Thyroid gland (tissue), 4 donors: ENCODE data around the gene EGFR. TPM values are rescaled to one million over a fixed set of nuclear protein-coding genes. Genes with fewer than 3 reads are reported as not detected.
A peak's percentile ranks its signal among the peaks of the same experiment; 100 is the strongest.

ENCODE experiments used
- DNase-seq, 2 donors: peaks; one replicate each; pipeline ENCODE4 v3.0.0-alpha.2; 2019
- H3K27ac ChIP-seq, 3 donors: fragments of 200-600 bp; sonication (generic); 1 replicate in 2 of 3; 2 replicates in 1 of 3; pipeline ENCODE4 v1.5.1; 2016 to 2019; ENCODE audit warnings: mild to moderate bottlenecking in 1 of 3, moderate library complexity in 1 of 3
- H3K27me3 ChIP-seq: fragments of 200-600 bp; sonication (generic); one replicate; pipeline ENCODE4 v1.5.1; 2019
- H3K36me3 ChIP-seq, 2 donors: fragments of 200-600 bp; sonication (generic); one replicate each; pipeline ENCODE4 v1.5.1; 2016 to 2019
- H3K4me1 ChIP-seq, 2 donors: fragments of 200-600 bp; sonication (generic); one replicate each; pipeline ENCODE4 v1.5.1; 2017 to 2019
- H3K4me3 ChIP-seq, 3 donors: fragments of 200-600 bp; sonication (generic); replicated peaks in 1 of 3; 1 replicate in 2 of 3; 2 replicates in 1 of 3; pipeline ENCODE4 v1.5.1; 2016; ENCODE audit warnings: mild to moderate bottlenecking in 1 of 3
- H3K9me3 ChIP-seq: fragments of 200-600 bp; sonication (generic); one replicate; pipeline ENCODE4 v1.5.1; 2017
- CTCF ChIP-seq, 6 experiments: fragments of 200-600 bp in 3 of 6; fragments of 450-650 bp in 3 of 6; sonication (generic) in 3 of 6; IDR thresholded peaks; one replicate each; pipeline ENCODE4 v1.5.1; 2016 to 2019; ENCODE audit warnings: antibody characterized with exemption in 6 of 6, mild to moderate bottlenecking in 2 of 6, inconsistent platforms in 1 of 6, moderate library complexity in 1 of 6
- POLR2A ChIP-seq, 2 donors: fragments of 450-650 bp; IDR thresholded peaks; one replicate each; pipeline ENCODE4 v1.6.1; 2017; ENCODE audit warnings: antibody characterized with exemption in 2 of 2, mild to moderate bottlenecking in 2 of 2, moderate library complexity in 1 of 2
- WGBS, 2 donors: methylation state at CpG; one replicate each; pipeline ENCODE4 v1.1.5; 2017; 5-methylcytosine and 5-hydroxymethylcytosine counted together
- intact Hi-C: fragments of 100-400 bp; cut with DNase I; formaldehyde crosslinking; loops from one replicate; pipeline ENCODE4 v1.15.1; 2023
- total RNA-seq, 4 donors: library from RNA; depleted of rRNA; stranded (reverse); fragments of >200 nt; gene quantifications; one replicate each; pipeline ENCODE4 v1.2.3, GENCODE V29; 2016

The EGFR gene
- total RNA-seq, 4 donors from 2014 or later: 57.5 to 96.2 (median 84.7) TPM

- intact Hi-C loops: no loop called here
- no peak for DNase-seq
- H3K27ac ChIP-seq: no peak overlapping the region
- TF ChIP-seq POLR2A (IDR thresholded peaks at IDR 0.05): no peak
- no peak for TF ChIP-seq CTCF (IDR thresholded peaks at IDR 0.05)
- WGBS, 2 donors: 89 to 90% methylated on average over 11 of the region's 11 CpGs
- no peaks in the 10 kb centered on the region for H3K27me3 ChIP-seq
- peaks cover 27 to 45% of the 10 kb centered on the region in 2 donors for H3K4me1 ChIP-seq
- no peak overlapping the region for H3K4me3 ChIP-seq
- no peaks in the 10 kb centered on the region for H3K9me3 ChIP-seq
- no peaks in the 10 kb centered on the region for H3K36me3 ChIP-seq
Measured at GRCh38 chr7:55096323-55096722, 77.5 kb downstream of the EGFR start.

GRCh38 chr7:55097100-55097499 lies 78.3 kb downstream of the EGFR start:
- DNase-seq: no peak
- 97 to 99% methylated on average over 4 of the region's 4 CpGs for WGBS, 2 donors
- TF ChIP-seq POLR2A (IDR thresholded peaks at IDR 0.05) (no peak), CTCF (IDR thresholded peaks at IDR 0.05) (no peak)
- Histone ChIP-seq H3K36me3 (no peaks in the 10 kb centered on the region), H3K27ac (no peak overlapping the region), H3K27me3 (no peaks in the 10 kb centered on the region), H3K4me1 (peaks cover 20 to 38% of the 10 kb centered on the region in 2 donors), H3K4me3 (no peak overlapping the region), H3K9me3 (no peaks in the 10 kb centered on the region)
- intact Hi-C loops: no loop called here

GRCh38 chr7:55099066-55099820 lies 80.4 kb downstream of the EGFR start:
- peaks cover 14 to 16% of the 10 kb centered on the region in 2 donors for H3K4me1 ChIP-seq
- WGBS, 2 donors: 61 to 66% methylated on average over 9 of the region's 9 CpGs
- intact Hi-C loops: no loop called here
- peak overlapping the region; percentile 4 to 14 (median 8) for H3K27ac ChIP-seq
- no peaks in the 10 kb centered on the region for H3K36me3 ChIP-seq
- no peak for TF ChIP-seq CTCF (IDR thresholded peaks at IDR 0.05)
- no peak for TF ChIP-seq POLR2A (IDR thresholded peaks at IDR 0.05)
- H3K9me3 ChIP-seq: no peaks in the 10 kb centered on the region
- H3K4me3 ChIP-seq: no peak overlapping the region
- no peak for DNase-seq
- no peaks in the 10 kb centered on the region for H3K27me3 ChIP-seq

GRCh38 chr7:55099821-55100543 lies 81.2 kb downstream of the EGFR start:
- Histone ChIP-seq H3K36me3 (no peaks in the 10 kb centered on the region), H3K27me3 (no peaks in the 10 kb centered on the region), H3K4me1 (peaks cover 9 to 13% of the 10 kb centered on the region in 2 donors), H3K9me3 (no peaks in the 10 kb centered on the region), H3K4me3 (no peak overlapping the region), H3K27ac (peak overlapping the region in 1 of 3 donors; percentile 8)
- intact Hi-C loops: no loop called here
- DNase-seq: no peak
- WGBS, 2 donors: 83 to 90% methylated on average over 8 of the region's 8 CpGs
- TF ChIP-seq CTCF (IDR thresholded peaks at IDR 0.05) (no peak), POLR2A (IDR thresholded peaks at IDR 0.05) (no peak)
